HL-60 (cell line): Measurements from ENCODE around the gene CHST3.
"Not testable (repeated sequence)": the region's sequence is repeated elsewhere in the genome, so short reads cannot be mapped to it uniquely, and the experiment has no call there.

Source experiments
- DNase-seq, 2 experiments: peaks; one replicate each; pipeline ENCODE4 v3.0.0-alpha.2; 2010 to 2020; ENCODE audit warnings: low read depth in 1 of 2, low spot score in 1 of 2
- H3K27ac ChIP-seq: fragments of 250-450 bp; sonication (Bioruptor Pico); replicated peaks from 2 replicates; pipeline ENCODE4 v1.5.1; 2020; ENCODE audit warnings: mild to moderate bottlenecking, moderate library complexity
- H3K27me3 ChIP-seq: fragments of 250-450 bp; sonication (Bioruptor Pico); 2 replicates; pipeline ENCODE4 v1.5.1; 2021; ENCODE audit warnings: mild to moderate bottlenecking, moderate library complexity; ENCODE audit not compliant: insufficient read depth, poor library complexity, severe bottlenecking
- H3K4me3 ChIP-seq: replicated peaks from 2 replicates; pipeline ENCODE4 v1.5.1; 2011; ENCODE audit warnings: mild to moderate bottlenecking, control low read depth, low read length; ENCODE audit not compliant: insufficient read depth
- CTCF ChIP-seq: IDR thresholded peaks from one replicate; pipeline ENCODE4 v1.5.1; 2011; ENCODE audit warnings: low read length, control low read depth, inconsistent platforms; ENCODE audit not compliant: insufficient read depth
- GABPA ChIP-seq: IDR thresholded peaks from 2 replicates; pipeline ENCODE4 v1.6.1; 2012; ENCODE audit warnings: low read depth
- POLR2AphosphoS5 ChIP-seq: IDR thresholded peaks from 2 replicates; pipeline ENCODE4 v1.6.1; 2012; ENCODE audit warnings: low read depth
- SPI1 ChIP-seq: IDR thresholded peaks from 2 replicates; pipeline ENCODE4 v1.6.1; 2012; ENCODE audit warnings: low read depth, mild to moderate bottlenecking, borderline replicate concordance
- TF ChIP-seq, protein P1 (sequence below): IDR thresholded peaks from 2 replicates; pipeline ENCODE4 v1.6.1; 2012; ENCODE audit warnings: low read depth; ENCODE audit not compliant: insufficient replicate concordance

Gene CHST3

GRCh38 chr10:71984126-71984808, 20.1 kb downstream of the CHST3 start:
- no peaks in the 10 kb centered on the region for H3K27me3 ChIP-seq
- TF ChIP-seq GABPA, result no peak
- TF ChIP-seq CTCF, result no peak
- TF ChIP-seq POLR2AphosphoS5, result no peak
- no peak for TF ChIP-seq SPI1
- TF ChIP-seq, protein P1, sequence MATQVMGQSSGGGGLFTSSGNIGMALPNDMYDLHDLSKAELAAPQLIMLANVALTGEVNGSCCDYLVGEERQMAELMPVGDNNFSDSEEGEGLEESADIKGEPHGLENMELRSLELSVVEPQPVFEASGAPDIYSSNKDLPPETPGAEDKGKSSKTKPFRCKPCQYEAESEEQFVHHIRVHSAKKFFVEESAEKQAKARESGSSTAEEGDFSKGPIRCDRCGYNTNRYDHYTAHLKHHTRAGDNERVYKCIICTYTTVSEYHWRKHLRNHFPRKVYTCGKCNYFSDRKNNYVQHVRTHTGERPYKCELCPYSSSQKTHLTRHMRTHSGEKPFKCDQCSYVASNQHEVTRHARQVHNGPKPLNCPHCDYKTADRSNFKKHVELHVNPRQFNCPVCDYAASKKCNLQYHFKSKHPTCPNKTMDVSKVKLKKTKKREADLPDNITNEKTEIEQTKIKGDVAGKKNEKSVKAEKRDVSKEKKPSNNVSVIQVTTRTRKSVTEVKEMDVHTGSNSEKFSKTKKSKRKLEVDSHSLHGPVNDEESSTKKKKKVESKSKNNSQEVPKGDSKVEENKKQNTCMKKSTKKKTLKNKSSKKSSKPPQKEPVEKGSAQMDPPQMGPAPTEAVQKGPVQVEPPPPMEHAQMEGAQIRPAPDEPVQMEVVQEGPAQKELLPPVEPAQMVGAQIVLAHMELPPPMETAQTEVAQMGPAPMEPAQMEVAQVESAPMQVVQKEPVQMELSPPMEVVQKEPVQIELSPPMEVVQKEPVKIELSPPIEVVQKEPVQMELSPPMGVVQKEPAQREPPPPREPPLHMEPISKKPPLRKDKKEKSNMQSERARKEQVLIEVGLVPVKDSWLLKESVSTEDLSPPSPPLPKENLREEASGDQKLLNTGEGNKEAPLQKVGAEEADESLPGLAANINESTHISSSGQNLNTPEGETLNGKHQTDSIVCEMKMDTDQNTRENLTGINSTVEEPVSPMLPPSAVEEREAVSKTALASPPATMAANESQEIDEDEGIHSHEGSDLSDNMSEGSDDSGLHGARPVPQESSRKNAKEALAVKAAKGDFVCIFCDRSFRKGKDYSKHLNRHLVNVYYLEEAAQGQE, result no peak
- no peak overlapping the region for H3K4me3 ChIP-seq
- no peak for DNase-seq
- no peak overlapping the region for H3K27ac ChIP-seq

GRCh38 chr10:71984809-71985388, 20.7 kb downstream of the CHST3 start:
- TF ChIP-seq, protein P1, result no peak
- TF ChIP-seq SPI1, result no peak
- TF ChIP-seq CTCF, result no peak
- TF ChIP-seq POLR2AphosphoS5, result no peak
- no peak for TF ChIP-seq GABPA
- Histone ChIP-seq H3K4me3 (no peak overlapping the region), H3K27ac (no peak overlapping the region)

GRCh38 chr10:71985542-71986250, 21.5 kb downstream of the CHST3 start:
- no peak for DNase-seq
- H3K27ac ChIP-seq, result no peak overlapping the region
- no peak overlapping the region for H3K4me3 ChIP-seq
- no peaks in the 10 kb centered on the region for H3K27me3 ChIP-seq
- no peak for TF ChIP-seq CTCF
- TF ChIP-seq SPI1, result peak; percentile 33; the same call in 1 of the 2 replicates

More at GRCh38 chr10:71984809-71985388, 20.7 kb downstream of the CHST3 start:
- no peaks in the 10 kb centered on the region for H3K27me3 ChIP-seq
- DNase-seq, result no peak

- not testable (repeated sequence) for H3K4me3 ChIP-seq, DNase-seq, H3K27me3 ChIP-seq, H3K27ac ChIP-seq
These were observed 24.7 kb downstream of the CHST3 start for GRCh38 chr10:71988895-71989294.
